ENCODE results near the gene OLFM1. TPM values are rescaled to one million over a fixed set of nuclear protein-coding genes. Genes with fewer than 3 reads are reported as not detected.
"Not testable (repeated sequence)": the region's sequence is repeated elsewhere in the genome, so short reads cannot be mapped to it uniquely, and the experiment has no call there.

OLFM1 gene
- total RNA-seq, 2 donors from 2014 or later: 7.6 to 9.7 TPM

- Histone ChIP-seq H3K4me1 (no peaks in the 10 kb centered on the region), H3K9me3 (no peaks in the 10 kb centered on the region), H3K4me3 (no peak overlapping the region), H3K36me3 (no peaks in the 10 kb centered on the region), H3K27me3 (no peaks in the 10 kb centered on the region), H3K27ac (no peak overlapping the region)
- TF ChIP-seq CTCF (IDR thresholded peaks at IDR 0.05): no peak
- DNase-seq (ENCODE audit: low spot score): no peak
These were observed 73.4 kb downstream of the OLFM1 start for GRCh38 chr9:135160862-135161261.

GRCh38 chr9:135162599-135162998, 75.1 kb downstream of the OLFM1 start:
- not testable (repeated sequence) for H3K4me3 ChIP-seq; DNase-seq (ENCODE audit: low spot score); H3K36me3 ChIP-seq; H3K27me3 ChIP-seq; H3K9me3 ChIP-seq; H3K27ac ChIP-seq; H3K4me1 ChIP-seq

- DNase-seq (ENCODE audit: low spot score): no peak
- no peak for TF ChIP-seq CTCF (IDR thresholded peaks at IDR 0.05)
- Histone ChIP-seq H3K27me3 (no peaks in the 10 kb centered on the region), H3K4me1 (no peaks in the 10 kb centered on the region), H3K36me3 (no peaks in the 10 kb centered on the region), H3K9me3 (no peaks in the 10 kb centered on the region), H3K4me3 (no peak overlapping the region), H3K27ac (no peak overlapping the region)
These were observed 75.7 kb downstream of the OLFM1 start for GRCh38 chr9:135163023-135163780.

GRCh38 chr9:135164036-135164435, 76.6 kb downstream of the OLFM1 start:
- no peak for DNase-seq (ENCODE audit: low spot score)
- no peak overlapping the region for H3K27ac ChIP-seq
- no peaks in the 10 kb centered on the region for H3K4me1 ChIP-seq
- H3K9me3 ChIP-seq: no peaks in the 10 kb centered on the region
- TF ChIP-seq CTCF (IDR thresholded peaks at IDR 0.05): no peak
- no peak overlapping the region for H3K4me3 ChIP-seq
- H3K36me3 ChIP-seq: no peaks in the 10 kb centered on the region
- H3K27me3 ChIP-seq: no peaks in the 10 kb centered on the region

GRCh38 chr9:135165003-135165711, 77.7 kb downstream of the OLFM1 start:
- TF ChIP-seq CTCF (IDR thresholded peaks at IDR 0.05): no peak
- H3K9me3 ChIP-seq: no peaks in the 10 kb centered on the region
- H3K27me3 ChIP-seq: no peaks in the 10 kb centered on the region

GRCh38 chr9:135165756-135166519, 78.5 kb downstream of the OLFM1 start:
- no peaks in the 10 kb centered on the region for H3K9me3 ChIP-seq
- no peak for TF ChIP-seq CTCF (IDR thresholded peaks at IDR 0.05)
- no peak for DNase-seq (ENCODE audit: low spot score)
- no peak overlapping the region for H3K4me3 ChIP-seq
- H3K27me3 ChIP-seq: no peaks in the 10 kb centered on the region
- H3K36me3 ChIP-seq: no peaks in the 10 kb centered on the region
- no peaks in the 10 kb centered on the region for H3K4me1 ChIP-seq
- no peak overlapping the region for H3K27ac ChIP-seq

More at GRCh38 chr9:135165003-135165711, 77.7 kb downstream of the OLFM1 start:
- DNase-seq (ENCODE audit: low spot score): no peak
- H3K27ac ChIP-seq: no peak overlapping the region
- no peaks in the 10 kb centered on the region for H3K36me3 ChIP-seq
- no peak overlapping the region for H3K4me3 ChIP-seq
- no peaks in the 10 kb centered on the region for H3K4me1 ChIP-seq

All from right atrium auricular region (tissue), 2 donors.